DMS53 treated with DMSO at 0.1 percent for 48 hours (cell line): Measurements from ENCODE around the gene OAS1.
"Not testable (repeated sequence)": the region's sequence is repeated elsewhere in the genome, so short reads cannot be mapped to it uniquely, and the experiment has no call there.

Experiments used
- DNase-seq: peaks from one replicate; lab custom pipeline; 2025; ENCODE audit not compliant: unreplicated experiment; lab: John Stamatoyannopoulos, UW

The OAS1 gene

GRCh38 chr12:112900298-112901145 lies 6.2 kb upstream of the OAS1 start:
- DNase-seq = peak; percentile 75

- DNase-seq = no peak
These were observed 5.5 kb upstream of the OAS1 start for GRCh38 chr12:112901271-112901670.

- no peak for DNase-seq
These were observed 2.2 kb upstream of the OAS1 start for GRCh38 chr12:112904571-112904970.

- no peak for DNase-seq
These were observed 1.2 kb upstream of the OAS1 start for GRCh38 chr12:112905451-112906089.

- DNase-seq = no peak
These were observed 824 bp downstream of the OAS1 start for GRCh38 chr12:112907415-112908157.

DNA sequence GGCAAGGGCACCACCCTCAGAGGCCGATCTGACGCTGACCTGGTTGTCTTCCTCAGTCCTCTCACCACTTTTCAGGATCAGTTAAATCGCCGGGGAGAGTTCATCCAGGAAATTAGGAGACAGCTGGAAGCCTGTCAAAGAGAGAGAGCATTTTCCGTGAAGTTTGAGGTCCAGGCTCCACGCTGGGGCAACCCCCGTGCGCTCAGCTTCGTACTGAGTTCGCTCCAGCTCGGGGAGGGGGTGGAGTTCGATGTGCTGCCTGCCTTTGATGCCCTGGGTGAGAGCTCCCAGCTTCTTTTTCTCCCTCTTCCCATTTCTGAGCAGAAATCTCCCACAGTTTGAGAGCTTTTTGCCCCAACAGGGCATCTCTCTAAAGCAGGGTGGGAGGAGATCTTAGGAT lies 1.8 kb downstream of the OAS1 start:
- no peak for DNase-seq

GRCh38 chr12:112909693-112910092 lies 2.9 kb downstream of the OAS1 start:
- DNase-seq = no peak

GRCh38 chr12:112913038-112913688 lies 6.4 kb downstream of the OAS1 start:
- DNase-seq = no peak

- DNase-seq = not testable (repeated sequence)
These were observed 7.1 kb downstream of the OAS1 start for GRCh38 chr12:112913888-112914287.

DNA sequence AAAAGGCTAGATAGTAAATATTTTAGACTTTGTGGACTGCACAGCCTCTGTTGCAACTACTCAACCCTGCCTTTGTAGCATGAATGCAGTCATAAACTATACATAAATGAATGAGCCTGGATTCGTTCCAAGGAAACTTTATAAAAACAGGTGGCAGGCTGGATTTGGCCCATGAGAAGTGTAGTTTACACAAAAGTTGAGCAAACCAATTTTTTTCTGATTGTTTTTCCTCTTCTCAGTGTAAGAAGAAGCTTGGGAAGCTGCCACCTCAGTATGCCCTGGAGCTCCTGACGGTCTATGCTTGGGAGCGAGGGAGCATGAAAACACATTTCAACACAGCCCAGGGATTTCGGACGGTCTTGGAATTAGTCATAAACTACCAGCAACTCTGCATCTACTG lies 9.5 kb downstream of the OAS1 start:
- no peak for DNase-seq

DNA sequence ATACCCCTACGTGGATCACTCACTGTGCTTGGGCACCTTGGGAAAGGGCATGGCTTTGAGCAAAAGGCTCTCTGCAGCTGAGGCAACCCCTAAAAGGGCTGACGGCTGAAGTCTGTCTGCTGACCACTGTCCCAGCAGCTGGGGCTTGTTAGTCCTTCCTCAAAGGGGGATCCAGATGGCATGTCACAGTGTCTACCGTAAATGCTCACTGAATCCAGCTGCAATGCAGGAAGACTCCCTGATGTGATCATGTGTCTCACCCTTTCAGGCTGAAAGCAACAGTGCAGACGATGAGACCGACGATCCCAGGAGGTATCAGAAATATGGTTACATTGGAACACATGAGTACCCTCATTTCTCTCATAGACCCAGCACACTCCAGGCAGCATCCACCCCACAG lies 12.4 kb downstream of the OAS1 start:
- no peak for DNase-seq

DNA sequence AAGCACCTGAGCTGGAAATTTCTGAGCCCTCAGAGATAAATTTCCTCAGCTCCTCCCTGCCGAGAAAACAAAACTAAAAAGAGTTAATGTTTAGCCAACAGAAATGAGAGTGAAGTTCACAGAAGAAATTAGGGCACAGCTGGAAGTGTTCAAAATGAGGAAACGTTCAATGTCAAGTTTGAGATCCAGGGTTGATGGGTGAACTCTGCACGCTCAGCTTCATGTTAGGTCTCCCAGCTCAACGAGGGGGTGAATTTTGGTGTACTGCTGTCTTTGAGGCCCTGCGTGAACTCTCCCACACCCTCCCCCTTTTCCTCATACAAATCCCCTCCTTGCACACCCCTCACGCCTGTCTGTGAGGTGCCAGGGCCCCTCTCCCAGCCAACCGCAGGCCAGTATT lies 18.2 kb downstream of the OAS1 start:
- no peak for DNase-seq

DNA sequence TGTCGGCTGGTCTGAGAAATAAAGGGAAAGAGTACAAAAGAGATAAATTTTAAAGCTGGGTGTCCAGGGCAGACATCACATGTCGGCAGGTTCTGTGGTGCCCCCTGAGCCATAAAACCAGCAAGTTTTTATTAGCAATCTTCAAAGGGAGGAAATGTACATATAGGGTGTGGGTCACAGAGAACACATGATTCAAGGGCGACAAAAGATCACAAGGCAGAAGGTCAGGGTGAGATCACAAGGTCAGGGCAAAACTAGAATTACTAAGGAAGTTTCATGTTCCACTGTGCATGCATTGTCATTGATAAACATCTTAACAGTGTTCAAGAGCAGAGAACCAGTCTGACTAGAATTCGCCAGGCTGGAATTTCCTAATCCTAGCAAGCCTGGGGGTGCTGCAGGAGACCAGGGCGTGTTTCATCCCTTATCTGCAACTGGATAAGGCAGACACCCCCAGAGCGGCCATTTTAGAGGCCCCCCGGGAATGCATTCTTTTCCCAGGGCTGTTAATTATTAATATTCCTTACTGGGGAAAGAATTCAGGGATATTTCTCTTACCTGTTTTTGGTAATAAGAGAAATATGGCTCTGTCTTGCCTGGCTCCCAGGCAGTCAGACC lies 19.8 kb downstream of the OAS1 start:
- peak; percentile 17 for DNase-seq

DNA sequence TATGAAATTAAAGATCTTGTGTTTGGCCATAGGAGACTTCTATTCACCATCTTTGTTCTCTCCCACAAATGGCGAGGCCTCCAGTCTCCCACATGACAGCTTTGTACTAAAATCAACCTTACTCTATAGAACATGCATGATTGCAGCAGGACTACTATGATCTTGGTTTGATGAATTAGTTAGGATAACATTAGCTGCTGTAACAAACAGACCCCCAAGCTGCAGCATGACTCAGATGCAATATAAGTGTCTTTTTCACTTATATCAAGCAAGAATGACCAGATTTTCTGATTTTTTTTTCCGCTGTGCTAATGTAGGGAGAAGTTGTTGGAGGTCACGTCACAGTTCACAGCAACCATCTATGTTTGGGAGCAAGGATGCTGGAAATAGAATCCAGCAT lies 20.7 kb downstream of the OAS1 start:
- DNase-seq = no peak

DNA sequence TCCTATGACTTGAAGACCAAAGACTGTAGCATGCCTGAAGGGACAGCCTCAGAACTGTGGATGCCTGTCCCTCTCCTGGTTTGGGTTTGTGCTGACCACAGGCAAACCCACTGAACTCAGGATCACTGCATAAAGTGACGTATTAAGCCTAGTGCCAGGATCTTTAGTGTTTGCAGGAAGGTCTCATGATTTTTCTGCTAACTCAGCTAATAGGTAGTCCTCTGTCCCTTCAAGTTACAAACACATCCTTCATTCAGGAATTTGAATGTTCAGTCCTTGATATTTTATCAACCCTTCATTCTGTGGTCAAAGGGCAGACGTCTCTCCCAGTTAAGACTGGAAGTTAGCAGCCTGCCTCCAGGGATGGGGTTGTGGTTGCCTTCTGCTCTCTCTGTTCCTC lies 21.2 kb downstream of the OAS1 start:
- DNase-seq = no peak

- no peak for DNase-seq
These were observed 22.2 kb downstream of the OAS1 start for GRCh38 chr12:112928978-112929377.

DNA sequence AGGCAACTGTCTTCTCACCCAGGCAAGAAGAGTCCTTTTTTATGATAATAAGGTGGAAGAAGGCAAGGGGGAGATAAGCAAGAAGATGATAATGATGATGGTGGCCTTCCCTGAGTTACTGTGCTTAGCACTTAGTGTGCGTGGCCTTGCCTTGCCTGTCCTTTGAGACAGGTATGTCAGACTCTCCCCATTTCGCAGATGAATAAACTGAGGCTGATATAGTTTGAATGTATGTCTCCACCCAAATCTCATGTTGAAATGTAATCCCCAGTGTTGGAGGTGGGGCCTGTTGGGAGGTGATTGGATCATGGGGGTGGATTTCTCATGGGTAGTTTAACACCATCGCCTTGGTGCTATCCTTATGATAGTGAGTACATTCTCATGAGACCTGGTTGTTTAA lies 23.0 kb downstream of the OAS1 start:
- no peak for DNase-seq

GRCh38 chr12:112930350-112930749 lies 23.6 kb downstream of the OAS1 start:
- DNase-seq = no peak

DNA sequence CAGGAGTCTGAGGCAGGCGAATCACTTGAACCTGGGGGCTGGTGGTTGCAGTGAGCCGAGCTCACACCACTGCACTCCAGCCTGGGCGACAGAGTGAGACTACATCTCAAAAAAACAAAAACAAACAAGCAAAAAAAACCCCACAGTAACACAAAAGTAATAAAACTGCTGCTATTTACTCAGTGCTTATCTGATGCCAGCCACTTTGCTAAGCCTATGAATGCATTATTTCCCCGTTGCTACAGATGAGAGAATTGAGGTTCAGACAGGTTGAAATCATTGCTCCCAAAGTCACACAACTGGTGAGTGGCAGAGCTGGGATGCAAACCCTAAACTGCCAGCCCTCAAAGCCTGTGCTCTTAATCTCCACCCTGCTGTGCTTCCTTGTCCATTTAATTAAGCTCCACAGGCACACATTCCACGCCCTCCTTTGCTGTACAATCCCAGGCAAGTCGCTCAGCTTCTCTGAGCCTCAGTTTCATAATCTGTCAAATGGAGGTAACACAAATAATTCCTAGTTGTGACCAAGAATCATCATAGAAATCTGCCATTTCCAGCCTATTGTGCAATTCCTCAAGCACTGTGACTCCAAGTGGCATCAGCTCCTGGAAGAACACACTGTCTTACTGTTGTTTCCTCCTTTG lies 25.8 kb downstream of the OAS1 start:
- no peak for DNase-seq

GRCh38 chr12:112933129-112933505 lies 26.4 kb downstream of the OAS1 start:
- no peak for DNase-seq

GRCh38 chr12:112936264-112936663 lies 29.5 kb downstream of the OAS1 start:
- no peak for DNase-seq
